Neural crest cell (in vitro differentiated cells): ENCODE measurements around the gene CHSY3. TPM values are rescaled to one million over a fixed set of nuclear protein-coding genes. Genes with fewer than 3 reads are reported as not detected.

Experiments used
- DNase-seq: peaks from one replicate; pipeline ENCODE4 v3.0.0; 2021; ENCODE audit warnings: low read depth, mixed read lengths, low spot score
- H3K27ac Mint-ChIP-seq: one replicate; pipeline ENCODE4 v1.8.0; 2021; ENCODE audit warnings: mild to moderate bottlenecking, mixed read lengths; ENCODE audit not compliant: unreplicated experiment
- H3K27me3 Mint-ChIP-seq: 2 replicates; pipeline ENCODE4 v1.8.0; 2021; ENCODE audit warnings: low read depth, mild to moderate bottlenecking, mixed read lengths
- H3K36me3 Mint-ChIP-seq: 2 replicates; pipeline ENCODE4 v1.8.0; 2021; ENCODE audit warnings: low read depth, mild to moderate bottlenecking, mixed read lengths
- H3K4me1 Mint-ChIP-seq: 2 replicates; pipeline ENCODE4 v1.8.0; 2021; ENCODE audit warnings: mixed read lengths
- H3K4me3 Mint-ChIP-seq: one replicate; pipeline ENCODE4 v1.8.0; 2021; ENCODE audit warnings: mild to moderate bottlenecking, mixed read lengths
- H3K9me3 Mint-ChIP-seq: 2 replicates; pipeline ENCODE4 v1.8.0; 2021; ENCODE audit warnings: mixed read lengths
- total RNA-seq: library from RNA; stranded (reverse); gene quantifications from 2 replicates; pipeline ENCODE4 v1.2.1, GENCODE V29; 2021
- TF ChIP-seq, protein P1 (sequence below): fragments of 200-600 bp; sonication (generic); conservative IDR thresholded peaks from 2 replicates; pipeline ENCODE4 v1.5.0; 2021; ENCODE audit warnings: antibody characterized with exemption, mild to moderate bottlenecking

CHSY3 gene
- total RNA-seq, 1 donor from 2014 or later = 0.91 TPM

DNA sequence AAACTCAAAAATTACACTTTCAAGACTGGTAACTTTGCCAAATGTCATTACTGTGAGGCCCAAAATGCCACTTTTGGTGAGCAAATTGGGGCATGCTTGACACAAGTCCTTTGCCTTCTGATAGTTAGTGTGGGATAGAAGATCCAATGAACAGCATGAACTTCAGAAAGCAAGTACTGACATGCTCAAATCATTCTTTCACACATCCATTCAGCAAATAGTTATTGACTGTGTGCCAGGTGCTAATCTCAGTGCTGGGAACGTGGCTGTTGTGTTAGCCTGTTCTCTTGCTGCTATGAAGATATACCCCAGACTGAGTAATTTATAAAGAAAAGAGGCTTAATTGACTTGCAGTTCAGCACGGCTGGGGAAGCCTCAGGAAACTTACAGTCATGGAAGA lies 247.0 kb downstream of the CHSY3 start:
- TF ChIP-seq, protein P1, sequence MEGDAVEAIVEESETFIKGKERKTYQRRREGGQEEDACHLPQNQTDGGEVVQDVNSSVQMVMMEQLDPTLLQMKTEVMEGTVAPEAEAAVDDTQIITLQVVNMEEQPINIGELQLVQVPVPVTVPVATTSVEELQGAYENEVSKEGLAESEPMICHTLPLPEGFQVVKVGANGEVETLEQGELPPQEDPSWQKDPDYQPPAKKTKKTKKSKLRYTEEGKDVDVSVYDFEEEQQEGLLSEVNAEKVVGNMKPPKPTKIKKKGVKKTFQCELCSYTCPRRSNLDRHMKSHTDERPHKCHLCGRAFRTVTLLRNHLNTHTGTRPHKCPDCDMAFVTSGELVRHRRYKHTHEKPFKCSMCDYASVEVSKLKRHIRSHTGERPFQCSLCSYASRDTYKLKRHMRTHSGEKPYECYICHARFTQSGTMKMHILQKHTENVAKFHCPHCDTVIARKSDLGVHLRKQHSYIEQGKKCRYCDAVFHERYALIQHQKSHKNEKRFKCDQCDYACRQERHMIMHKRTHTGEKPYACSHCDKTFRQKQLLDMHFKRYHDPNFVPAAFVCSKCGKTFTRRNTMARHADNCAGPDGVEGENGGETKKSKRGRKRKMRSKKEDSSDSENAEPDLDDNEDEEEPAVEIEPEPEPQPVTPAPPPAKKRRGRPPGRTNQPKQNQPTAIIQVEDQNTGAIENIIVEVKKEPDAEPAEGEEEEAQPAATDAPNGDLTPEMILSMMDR = no peak
- no peak overlapping the region for H3K4me3 Mint-ChIP-seq
- H3K27ac Mint-ChIP-seq = no peak overlapping the region
- H3K4me1 Mint-ChIP-seq = peaks cover 4% of the 10 kb centered on the region
- H3K27me3 Mint-ChIP-seq = no peaks in the 10 kb centered on the region
- H3K36me3 Mint-ChIP-seq = no peaks in the 10 kb centered on the region
- peaks cover 5% of the 10 kb centered on the region for H3K9me3 Mint-ChIP-seq
- DNase-seq = no peak

DNA sequence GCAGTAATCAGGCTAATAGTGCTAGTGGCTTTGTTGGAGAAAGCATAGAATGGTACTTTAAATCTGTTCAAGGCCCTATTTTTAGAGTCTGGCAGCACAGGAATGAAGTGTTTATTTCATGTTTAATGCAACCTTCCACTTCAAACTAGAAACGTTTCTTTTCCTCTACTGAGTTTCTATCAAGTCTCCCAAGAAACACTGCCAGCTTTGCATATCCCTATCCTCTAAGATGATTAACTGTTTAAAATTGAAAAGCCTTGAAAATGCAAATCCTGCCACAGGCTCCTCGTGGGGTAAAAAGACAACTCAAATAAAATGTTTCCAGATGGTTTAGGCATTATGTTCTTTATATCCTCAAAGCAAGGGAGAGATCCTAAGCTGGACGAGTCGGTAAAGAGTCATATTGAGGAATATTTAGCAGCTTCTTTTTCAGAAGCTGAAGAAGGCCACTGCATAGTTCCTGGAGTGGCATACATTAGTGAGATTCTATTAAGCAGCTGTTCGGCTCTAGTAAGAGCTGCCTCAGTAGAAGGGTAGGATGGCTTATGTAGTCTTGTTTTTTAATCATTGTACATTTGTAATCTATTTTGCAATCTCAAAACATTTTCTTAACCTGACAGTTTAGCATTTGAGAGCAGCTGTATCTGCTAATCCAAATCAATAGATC lies 251.2 kb downstream of the CHSY3 start:
- Mint-ChIP-seq H3K9me3 (no peaks in the 10 kb centered on the region), H3K4me1 (peaks cover 4% of the 10 kb centered on the region), H3K27me3 (no peaks in the 10 kb centered on the region), H3K36me3 (no peaks in the 10 kb centered on the region), H3K4me3 (no peak overlapping the region), H3K27ac (no peak overlapping the region)
- TF ChIP-seq, protein P1 = no peak
- DNase-seq = no peak

GRCh38 chr5:130158036-130158435 lies 253.8 kb downstream of the CHSY3 start:
- Mint-ChIP-seq H3K27me3 (no peaks in the 10 kb centered on the region), H3K9me3 (no peaks in the 10 kb centered on the region), H3K27ac (no peak overlapping the region), H3K4me1 (peaks cover 4% of the 10 kb centered on the region), H3K4me3 (no peak overlapping the region), H3K36me3 (no peaks in the 10 kb centered on the region)
- TF ChIP-seq, protein P1 = no peak
- no peak for DNase-seq

GRCh38 chr5:130159968-130160367 lies 255.7 kb downstream of the CHSY3 start:
- TF ChIP-seq, protein P1 = no peak
- no peak overlapping the region for H3K4me3 Mint-ChIP-seq
- no peaks in the 10 kb centered on the region for H3K36me3 Mint-ChIP-seq
- no peak overlapping the region for H3K27ac Mint-ChIP-seq
- H3K27me3 Mint-ChIP-seq = no peaks in the 10 kb centered on the region
- H3K4me1 Mint-ChIP-seq = peaks cover 4% of the 10 kb centered on the region
- H3K9me3 Mint-ChIP-seq = no peaks in the 10 kb centered on the region
- DNase-seq = no peak

GRCh38 chr5:130164966-130165365 lies 260.7 kb downstream of the CHSY3 start:
- H3K27ac Mint-ChIP-seq = no peak overlapping the region
- H3K36me3 Mint-ChIP-seq = no peaks in the 10 kb centered on the region
- no peaks in the 10 kb centered on the region for H3K9me3 Mint-ChIP-seq
- no peaks in the 10 kb centered on the region for H3K27me3 Mint-ChIP-seq
- no peak overlapping the region for H3K4me3 Mint-ChIP-seq
- DNase-seq = no peak
- no peaks in the 10 kb centered on the region for H3K4me1 Mint-ChIP-seq
- TF ChIP-seq, protein P1 = no peak
